ENCODE results near the gene FGF8. TPM values are rescaled to one million over a fixed set of nuclear protein-coding genes. Genes with fewer than 3 reads are reported as not detected.

FGF8 gene
- total and polyA plus RNA-seq, 2 of the 8 experiments (the other 6 are each of a cell fraction or from before 2014, with no cell fraction given), result 1.1 to 3.9 TPM

GRCh38 chr10:101768791-101769170 is 7.1 kb downstream of the FGF8 start:
- H2BK20ac ChIP-seq (ENCODE audit: low read length), result peak overlapping the region; percentile 32; the same call in 1 of the 2 replicates
- H4K5ac ChIP-seq (ENCODE audit: insufficient read length, low read depth, low read length), result no peak overlapping the region
- no peak overlapping the region for H3K4ac ChIP-seq (replicated peaks; ENCODE audit: insufficient read length, low read depth, low read length)
- H2BK5ac ChIP-seq (ENCODE audit: low read depth, low read length), result no peak overlapping the region
- H3K9ac ChIP-seq (replicated peaks in 1 of 4; ENCODE audit: extremely low read depth in 1 of 4, low read depth in 3 of 4, low read length in 3 of 4), result no peak overlapping the region
- no peak overlapping the region for H3K23ac ChIP-seq (ENCODE audit: insufficient read length)
- no peak for DNase-seq (ENCODE audit: low read depth in 1 of 2, low spot score in 2 of 2)
- peaks cover 0 to 3% of the 10 kb centered on the region in 2 experiments for H4K20me1 ChIP-seq (replicated peaks in 1 of 2; ENCODE audit: control insufficient read depth in 1 of 2, insufficient read depth in 2 of 2, low read length in 2 of 2)
- WGBS, 2 experiments (ENCODE audit: extremely low coverage in 1 of 2, insufficient coverage in 1 of 2, insufficient read length in 1 of 2, insufficient replicate concordance in 2 of 2, low coverage in 1 of 2, low lambda C conversion rate in 2 of 2, missing lambda C conversion rate in 1 of 2), result 87% methylated on average over 8 of the region's 8 CpGs; no CpG with 5 or more reads in 1 of the 2 experiments
- peaks cover 7 to 19% (median 17%) of the 10 kb centered on the region in 4 experiments for H3K4me1 ChIP-seq (replicated peaks in 1 of 4; ENCODE audit: control insufficient read depth in 3 of 4, insufficient read depth in 4 of 4, low read length in 3 of 4)
- ChIA-PET CTCF (ENCODE audit: partially characterized antibody) (interaction anchor here (0.6 to 9.2 kb wide), 14 partner anchors 9 to 298 kb away, joined by 3 to 100 read pairs (median 4); partner anchors contain the start of gene NPM3), POLR2A (ENCODE audit: partially characterized antibody) (interaction anchor here (1.0 to 1.7 kb wide), 5 partner anchors 10 to 16 kb away, joined by 3 to 6 read pairs (median 3); partner anchors contain the start of gene NPM3)
- H4K91ac ChIP-seq (replicated peaks; ENCODE audit: insufficient read length, low read length), result no peak overlapping the region
- H3K36me3 ChIP-seq (ENCODE audit: control insufficient read depth in 2 of 4, insufficient read depth in 4 of 4, low read length in 3 of 4), result no peaks in the 10 kb centered on the region
- no peak overlapping the region for H3K4me2 ChIP-seq (ENCODE audit: insufficient read depth in 1 of 2, low read depth in 2 of 2, low read length in 2 of 2)
- no peak overlapping the region for H3K4me3 ChIP-seq (ENCODE audit: extremely low read depth in 1 of 4, insufficient read depth in 2 of 4, low read depth in 3 of 4, low read length in 4 of 4)
- no peaks in the 10 kb centered on the region for H3K79me2 ChIP-seq (ENCODE audit: control insufficient read depth in 1 of 2, insufficient read depth in 2 of 2, low read length in 2 of 2)
- H2AFZ ChIP-seq (ENCODE audit: low read length), result no peak overlapping the region
- H4K8ac ChIP-seq (ENCODE audit: extremely low read depth, insufficient read depth, low read length), result no peak overlapping the region
- peak overlapping the region; percentile 65; the same call in 1 of the 2 replicates for H2AK5ac ChIP-seq (ENCODE audit: low read depth, low read length)
- no peak overlapping the region for H3K27ac ChIP-seq (ENCODE audit: low read depth, low read length)
- H3K27me3 ChIP-seq (replicated peaks in 1 of 4; ENCODE audit: control insufficient read depth in 3 of 4, extremely low read depth in 1 of 4, insufficient read depth in 3 of 4, low read length in 3 of 4), result peaks cover 11 to 27% (median 24%) of the 10 kb centered on the region in 4 experiments
- no peak overlapping the region for H2BK120ac ChIP-seq (replicated peaks; ENCODE audit: low read depth, low read length)
- H3K9me3 ChIP-seq (ENCODE audit: insufficient read depth in 2 of 2, low read depth in 1 of 2, low read length in 1 of 2), result no peaks in the 10 kb centered on the region
- H3K23me2 ChIP-seq (ENCODE audit: low read depth, low read length), result no peaks in the 10 kb centered on the region
- peak overlapping the region; percentile 72; the same call in 1 of the 2 replicates for H2BK15ac ChIP-seq (ENCODE audit: low read length)
- TF ChIP-seq CHD1 (IDR thresholded peaks at IDR 0.05; ENCODE audit: low read depth, low read length), result no peak
- no peak for TF ChIP-seq EZH2 (IDR thresholded peaks at IDR 0.05; ENCODE audit: low read depth, low read length, severe bottlenecking)
- no peak for TF ChIP-seq RFX5 (IDR thresholded peaks at IDR 0.05; ENCODE audit: borderline replicate concordance, low read depth, low read length)
- no peak for TF ChIP-seq NANOG (IDR thresholded peaks at IDR 0.05; ENCODE audit: insufficient read depth, low read depth, low read length, poor library complexity, severe bottlenecking)
- no peak overlapping the region for H3K14ac ChIP-seq (ENCODE audit: insufficient read length)
- H3K56ac ChIP-seq (replicated peaks; ENCODE audit: insufficient read length, low read depth, low read length), result no peak overlapping the region
- no peak for FAIRE-seq
- no peak overlapping the region for H2BK12ac ChIP-seq (ENCODE audit: low read depth, low read length)
- no peaks in the 10 kb centered on the region for H3K79me1 ChIP-seq (ENCODE audit: low read depth, low read length)
- no peak overlapping the region for H3K18ac ChIP-seq (ENCODE audit: extremely low read depth, low read length)

Data from H1 (cell line).